ENCODE results near the gene EVPL. TPM values are rescaled to one million over a fixed set of nuclear protein-coding genes. Genes with fewer than 3 reads are reported as not detected.
A peak's percentile ranks its signal among the peaks of the same experiment; 100 is the strongest.

EVPL gene
- total and polyA plus RNA-seq, 2 of the 13 experiments (the other 11 are each of a cell fraction or from before 2014, with no cell fraction given) = 2.1 to 8.2 TPM

DNA sequence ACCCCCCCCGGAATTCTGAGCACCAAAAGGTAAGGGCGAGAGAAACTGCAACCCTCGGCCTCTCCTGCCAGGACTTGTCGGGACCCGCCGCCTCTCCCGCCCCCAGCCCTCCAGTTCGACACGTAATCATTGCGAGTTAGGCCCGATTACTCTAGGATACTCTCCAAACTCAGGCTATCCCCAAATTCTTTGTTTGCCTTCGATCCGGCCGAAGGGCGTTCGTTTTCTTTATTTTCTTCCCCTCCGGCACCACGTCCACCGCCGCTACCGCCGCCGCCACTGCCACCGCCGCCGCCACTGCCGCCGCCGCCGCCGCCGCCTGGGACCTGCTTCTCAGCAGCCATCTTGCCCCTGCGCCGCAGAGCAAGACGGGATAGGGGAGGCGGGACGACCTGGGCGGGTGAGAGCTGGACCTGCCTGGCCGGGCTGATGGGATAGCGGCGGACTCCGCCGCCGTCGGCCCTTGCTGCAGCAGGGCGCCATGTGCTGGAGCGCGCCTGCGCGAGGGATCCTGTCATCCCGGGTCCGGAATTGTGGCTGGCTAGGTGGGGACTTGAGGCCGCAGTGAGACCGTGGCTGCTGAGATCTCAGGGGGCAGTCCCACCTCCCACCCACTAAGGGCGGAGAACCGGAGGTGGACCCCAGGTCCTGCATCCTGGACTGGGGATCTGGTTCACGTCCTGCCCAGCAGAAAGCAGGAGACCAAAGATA is 45.2 kb upstream of the EVPL start, which contains the start of gene SRP68 (continued):
- TF ChIP-seq, protein P1, sequence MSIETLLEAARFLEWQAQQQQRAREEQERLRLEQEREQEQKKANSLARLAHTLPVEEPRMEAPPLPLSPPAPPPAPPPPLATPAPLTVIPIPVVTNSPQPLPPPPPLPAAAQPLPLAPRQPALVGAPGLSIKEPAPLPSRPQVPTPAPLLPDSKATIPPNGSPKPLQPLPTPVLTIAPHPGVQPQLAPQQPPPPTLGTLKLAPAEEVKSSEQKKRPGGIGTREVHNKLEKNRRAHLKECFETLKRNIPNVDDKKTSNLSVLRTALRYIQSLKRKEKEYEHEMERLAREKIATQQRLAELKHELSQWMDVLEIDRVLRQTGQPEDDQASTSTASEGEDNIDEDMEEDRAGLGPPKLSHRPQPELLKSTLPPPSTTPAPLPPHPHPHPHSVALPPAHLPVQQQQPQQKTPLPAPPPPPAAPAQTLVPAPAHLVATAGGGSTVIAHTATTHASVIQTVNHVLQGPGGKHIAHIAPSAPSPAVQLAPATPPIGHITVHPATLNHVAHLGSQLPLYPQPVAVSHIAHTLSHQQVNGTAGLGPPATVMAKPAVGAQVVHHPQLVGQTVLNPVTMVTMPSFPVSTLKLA (IDR thresholded peaks at IDR 0.05) = peak; percentile 69
- TF ChIP-seq ZNF773 (CRISPR knock-in tag; IDR thresholded peaks at IDR 0.05; ENCODE audit: borderline replicate concordance) (0 out of 2 replicates have a peak, but pooled peaks have one; percentile 19), ZNF883 (CRISPR knock-in tag; IDR thresholded peaks at IDR 0.05; ENCODE audit: not compliant biosample characterization) (peak; percentile 98), FOXA1 (IDR thresholded peaks at IDR 0.05) (no peak), FOXA1 (CRISPR knock-in tag; IDR thresholded peaks at IDR 0.05) (no peak), POGZ (CRISPR knock-in tag; IDR thresholded peaks at IDR 0.05) (peak; percentile 69; the same call in 1 of the 2 replicates), ZFP62 (CRISPR knock-in tag; IDR thresholded peaks at IDR 0.05) (no peak), NFE2L2 (IDR thresholded peaks at IDR 0.05; ENCODE audit: low read length) (no peak), ZNF703 (CRISPR knock-in tag; IDR thresholded peaks at IDR 0.05; ENCODE audit: borderline replicate concordance) (peak; percentile 92; the same call in 1 of the 2 replicates), PAF1 (CRISPR knock-in tag; IDR thresholded peaks at IDR 0.05) (no peak), ZNF383 (CRISPR knock-in tag; IDR thresholded peaks at IDR 0.05; ENCODE audit: borderline replicate concordance) (0 out of 2 replicates have a peak, but pooled peaks have one; percentile 65), ZSCAN20 (CRISPR knock-in tag; IDR thresholded peaks at IDR 0.05; ENCODE audit: borderline replicate concordance) (peak; percentile 53; the same call in 1 of the 2 replicates), NCOA2 (CRISPR knock-in tag; IDR thresholded peaks at IDR 0.05) (peak; percentile 60; the same call in 1 of the 2 replicates), ZNF337 (CRISPR knock-in tag; IDR thresholded peaks at IDR 0.05; ENCODE audit: borderline replicate concordance, low read depth) (peak; percentile 84; the same call in 1 of the 2 replicates), ETV6 (CRISPR knock-in tag; conservative IDR thresholded peaks at IDR 0.05) (no peak; the same call in 1 of the 2 replicates), ZNF737 (CRISPR knock-in tag; IDR thresholded peaks at IDR 0.05; ENCODE audit: borderline replicate concordance) (no peak), ZNF253 (CRISPR knock-in tag; IDR thresholded peaks at IDR 0.05; ENCODE audit: borderline replicate concordance) (peak; percentile 84; the same call in 1 of the 2 replicates), HMG20A (CRISPR knock-in tag; IDR thresholded peaks at IDR 0.05; ENCODE audit: borderline replicate concordance) (no peak)
- TF ChIP-seq, protein P2, sequence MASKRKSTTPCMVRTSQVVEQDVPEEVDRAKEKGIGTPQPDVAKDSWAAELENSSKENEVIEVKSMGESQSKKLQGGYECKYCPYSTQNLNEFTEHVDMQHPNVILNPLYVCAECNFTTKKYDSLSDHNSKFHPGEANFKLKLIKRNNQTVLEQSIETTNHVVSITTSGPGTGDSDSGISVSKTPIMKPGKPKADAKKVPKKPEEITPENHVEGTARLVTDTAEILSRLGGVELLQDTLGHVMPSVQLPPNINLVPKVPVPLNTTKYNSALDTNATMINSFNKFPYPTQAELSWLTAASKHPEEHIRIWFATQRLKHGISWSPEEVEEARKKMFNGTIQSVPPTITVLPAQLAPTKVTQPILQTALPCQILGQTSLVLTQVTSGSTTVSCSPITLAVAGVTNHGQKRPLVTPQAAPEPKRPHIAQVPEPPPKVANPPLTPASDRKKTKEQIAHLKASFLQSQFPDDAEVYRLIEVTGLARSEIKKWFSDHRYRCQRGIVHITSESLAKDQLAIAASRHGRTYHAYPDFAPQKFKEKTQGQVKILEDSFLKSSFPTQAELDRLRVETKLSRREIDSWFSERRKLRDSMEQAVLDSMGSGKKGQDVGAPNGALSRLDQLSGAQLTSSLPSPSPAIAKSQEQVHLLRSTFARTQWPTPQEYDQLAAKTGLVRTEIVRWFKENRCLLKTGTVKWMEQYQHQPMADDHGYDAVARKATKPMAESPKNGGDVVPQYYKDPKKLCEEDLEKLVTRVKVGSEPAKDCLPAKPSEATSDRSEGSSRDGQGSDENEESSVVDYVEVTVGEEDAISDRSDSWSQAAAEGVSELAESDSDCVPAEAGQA (IDR thresholded peaks at IDR 0.05; ENCODE audit: low read depth) = peak; percentile 90
- TF ChIP-seq, protein P2 (CRISPR knock-in tag; IDR thresholded peaks at IDR 0.05; ENCODE audit: borderline replicate concordance) = 0 out of 2 replicates have a peak, but pooled peaks have one; percentile 52
- TF ChIP-seq, protein P3, sequence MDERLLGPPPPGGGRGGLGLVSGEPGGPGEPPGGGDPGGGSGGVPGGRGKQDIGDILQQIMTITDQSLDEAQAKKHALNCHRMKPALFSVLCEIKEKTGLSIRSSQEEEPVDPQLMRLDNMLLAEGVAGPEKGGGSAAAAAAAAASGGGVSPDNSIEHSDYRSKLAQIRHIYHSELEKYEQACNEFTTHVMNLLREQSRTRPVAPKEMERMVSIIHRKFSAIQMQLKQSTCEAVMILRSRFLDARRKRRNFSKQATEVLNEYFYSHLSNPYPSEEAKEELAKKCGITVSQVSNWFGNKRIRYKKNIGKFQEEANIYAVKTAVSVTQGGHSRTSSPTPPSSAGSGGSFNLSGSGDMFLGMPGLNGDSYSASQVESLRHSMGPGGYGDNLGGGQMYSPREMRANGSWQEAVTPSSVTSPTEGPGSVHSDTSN (CRISPR knock-in tag; IDR thresholded peaks at IDR 0.05) = no peak
- TF ChIP-seq, protein P4, sequence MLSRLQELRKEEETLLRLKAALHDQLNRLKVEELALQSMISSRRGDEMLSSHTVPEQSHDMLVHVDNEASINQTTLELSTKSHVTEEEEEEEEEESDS (CRISPR knock-in tag; IDR thresholded peaks at IDR 0.05; ENCODE audit: borderline replicate concordance) = peak; percentile 63; the same call in 1 of the 2 replicates

Data from HepG2 (cell line).